Measurements from ENCODE around the gene HS2ST1.
"Not testable (repeated sequence)": the region's sequence is repeated elsewhere in the genome, so short reads cannot be mapped to it uniquely, and the experiment has no call there.

The HS2ST1 gene

GRCh38 chr1:86925742-86926141, 11.3 kb downstream of the HS2ST1 start:
- DNase-seq (ENCODE audit: low read depth in 2 of 2) = no peak

GRCh38 chr1:86926883-86927282, 12.4 kb downstream of the HS2ST1 start:
- no peak for DNase-seq (ENCODE audit: low read depth in 2 of 2)

- no peak for DNase-seq (ENCODE audit: low read depth in 2 of 2)
These were observed 14.4 kb downstream of the HS2ST1 start for GRCh38 chr1:86928819-86929218.

- DNase-seq (ENCODE audit: low read depth in 2 of 2) = no peak
These were observed 18.6 kb downstream of the HS2ST1 start for GRCh38 chr1:86933051-86933450.

GRCh38 chr1:86933562-86934377, 19.3 kb downstream of the HS2ST1 start:
- DNase-seq (ENCODE audit: low read depth in 2 of 2) = no peak

GRCh38 chr1:86938450-86938849, 24.0 kb downstream of the HS2ST1 start:
- DNase-seq (ENCODE audit: low read depth in 2 of 2) = no peak

GRCh38 chr1:86938855-86939254, 24.4 kb downstream of the HS2ST1 start:
- no peak for DNase-seq (ENCODE audit: low read depth in 2 of 2)

GRCh38 chr1:86939406-86939805, 25.0 kb downstream of the HS2ST1 start:
- DNase-seq (ENCODE audit: low read depth in 2 of 2) = no peak

- DNase-seq (ENCODE audit: low read depth in 2 of 2) = no peak
These were observed 26.2 kb downstream of the HS2ST1 start for GRCh38 chr1:86940599-86940998.

GRCh38 chr1:86942042-86942441, 27.6 kb downstream of the HS2ST1 start:
- DNase-seq (ENCODE audit: low read depth in 2 of 2) = no peak

GRCh38 chr1:86942743-86943142, 28.3 kb downstream of the HS2ST1 start:
- no peak for DNase-seq (ENCODE audit: low read depth in 2 of 2)

GRCh38 chr1:86948212-86948611, 33.8 kb downstream of the HS2ST1 start:
- DNase-seq (ENCODE audit: low read depth in 2 of 2) = no peak

GRCh38 chr1:86950712-86951419, 36.4 kb downstream of the HS2ST1 start:
- no peak for DNase-seq (ENCODE audit: low read depth in 2 of 2)

GRCh38 chr1:86951430-86951829, 37.0 kb downstream of the HS2ST1 start:
- DNase-seq (ENCODE audit: low read depth in 2 of 2) = no peak

- no peak for DNase-seq (ENCODE audit: low read depth in 2 of 2)
These were observed 38.7 kb downstream of the HS2ST1 start for GRCh38 chr1:86953167-86953566.

- no peak for DNase-seq (ENCODE audit: low read depth in 2 of 2)
These were observed 41.2 kb downstream of the HS2ST1 start for GRCh38 chr1:86955678-86956077.

GRCh38 chr1:86956221-86956620, 41.8 kb downstream of the HS2ST1 start:
- no peak for DNase-seq (ENCODE audit: low read depth in 2 of 2)

GRCh38 chr1:86957221-86957620, 42.8 kb downstream of the HS2ST1 start:
- no peak for DNase-seq (ENCODE audit: low read depth in 2 of 2)

GRCh38 chr1:86960548-86960947, 46.1 kb downstream of the HS2ST1 start:
- no peak for DNase-seq (ENCODE audit: low read depth in 2 of 2)

GRCh38 chr1:86963841-86964240, 49.4 kb downstream of the HS2ST1 start:
- not testable (repeated sequence) for DNase-seq (ENCODE audit: low read depth in 2 of 2)

GRCh38 chr1:86965012-86965826, 50.8 kb downstream of the HS2ST1 start:
- no peak for DNase-seq (ENCODE audit: low read depth in 2 of 2)

- no peak for DNase-seq (ENCODE audit: low read depth in 2 of 2)
These were observed 51.4 kb downstream of the HS2ST1 start for GRCh38 chr1:86965827-86966182.
